GM23338 (cell line): ENCODE data around the gene ATP9B.

ENCODE experiments used
- EZH2 ChIP-seq: fragments of 200-600 bp; sonication (generic); IDR thresholded peaks from one replicate; pipeline ENCODE4 v1.8.0; 2017; ENCODE audit warnings: antibody characterized with exemption, mild to moderate bottlenecking, low read depth; ENCODE audit not compliant: unreplicated experiment
- EZH2phosphoT487 ChIP-seq: fragments of 200-600 bp; sonication (generic); IDR thresholded peaks from one replicate; pipeline ENCODE4 v1.8.1; 2018; ENCODE audit warnings: antibody characterized with exemption; ENCODE audit not compliant: unreplicated experiment
- JUNB ChIP-seq: IDR thresholded peaks from one replicate; pipeline ENCODE4 v1.6.1; 2016; ENCODE audit warnings: antibody characterized with exemption; ENCODE audit not compliant: unreplicated experiment
- POLR2AphosphoS5 ChIP-seq: IDR thresholded peaks from 2 replicates; pipeline ENCODE4 v1.6.1; 2016; ENCODE audit warnings: antibody characterized with exemption, low read depth
- REST ChIP-seq: IDR thresholded peaks from one replicate; pipeline ENCODE4 v1.6.1; 2018; ENCODE audit warnings: antibody characterized with exemption; ENCODE audit not compliant: unreplicated experiment
- TF ChIP-seq, protein P1 (sequence below), 2 experiments: fragments of 200-600 bp in 1 of 2; sonication (generic) in 1 of 2; conservative IDR thresholded peaks; 2 replicates each; pipeline versions ENCODE4 v1.5.1 to v1.6.1; 2016 to 2017; ENCODE audit warnings: antibody characterized with exemption in 2 of 2, low read depth in 2 of 2, mild to moderate bottlenecking in 2 of 2, moderate library complexity in 1 of 2

DNA sequence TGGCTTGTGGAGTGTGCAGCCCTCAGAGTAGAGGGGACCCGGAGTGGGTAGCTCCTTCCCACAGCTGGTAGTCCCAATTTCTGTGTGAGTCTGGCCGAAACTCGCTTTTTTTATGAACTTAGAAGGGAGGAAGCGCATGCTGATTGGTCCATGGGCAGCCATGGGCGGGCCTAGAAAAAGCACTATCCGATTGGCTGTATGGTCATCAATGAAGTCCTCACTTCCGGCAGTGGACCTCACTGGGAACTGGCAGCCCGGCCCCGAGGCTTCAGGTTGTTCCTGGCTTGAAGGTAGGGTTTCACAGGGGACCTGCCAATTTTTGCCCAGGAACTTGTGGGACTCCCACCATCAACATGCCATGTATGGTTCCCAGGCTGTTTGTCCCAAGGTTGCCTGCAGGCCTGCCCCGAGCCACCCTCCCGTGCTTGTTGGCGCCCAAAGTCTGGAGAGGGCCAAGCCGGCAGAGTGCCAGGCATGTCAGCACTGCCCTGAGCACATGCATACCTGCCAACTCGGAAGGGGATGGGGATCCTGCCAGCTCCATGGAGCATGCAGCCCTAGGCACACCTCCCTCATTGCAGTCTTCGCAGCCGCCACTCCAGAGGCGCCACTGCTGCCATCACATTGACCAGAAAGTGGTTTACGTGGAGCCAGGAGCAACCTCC, 98.5 kb downstream of the ATP9B start:
- TF ChIP-seq EZH2phosphoT487 (no peak), REST (no peak), JUNB (no peak), POLR2AphosphoS5 (no peak), EZH2 (no peak)
- TF ChIP-seq, protein P1, sequence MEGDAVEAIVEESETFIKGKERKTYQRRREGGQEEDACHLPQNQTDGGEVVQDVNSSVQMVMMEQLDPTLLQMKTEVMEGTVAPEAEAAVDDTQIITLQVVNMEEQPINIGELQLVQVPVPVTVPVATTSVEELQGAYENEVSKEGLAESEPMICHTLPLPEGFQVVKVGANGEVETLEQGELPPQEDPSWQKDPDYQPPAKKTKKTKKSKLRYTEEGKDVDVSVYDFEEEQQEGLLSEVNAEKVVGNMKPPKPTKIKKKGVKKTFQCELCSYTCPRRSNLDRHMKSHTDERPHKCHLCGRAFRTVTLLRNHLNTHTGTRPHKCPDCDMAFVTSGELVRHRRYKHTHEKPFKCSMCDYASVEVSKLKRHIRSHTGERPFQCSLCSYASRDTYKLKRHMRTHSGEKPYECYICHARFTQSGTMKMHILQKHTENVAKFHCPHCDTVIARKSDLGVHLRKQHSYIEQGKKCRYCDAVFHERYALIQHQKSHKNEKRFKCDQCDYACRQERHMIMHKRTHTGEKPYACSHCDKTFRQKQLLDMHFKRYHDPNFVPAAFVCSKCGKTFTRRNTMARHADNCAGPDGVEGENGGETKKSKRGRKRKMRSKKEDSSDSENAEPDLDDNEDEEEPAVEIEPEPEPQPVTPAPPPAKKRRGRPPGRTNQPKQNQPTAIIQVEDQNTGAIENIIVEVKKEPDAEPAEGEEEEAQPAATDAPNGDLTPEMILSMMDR (conservative IDR thresholded peaks at IDR 0.05; ENCODE audit: low read depth in 2 of 2): no peak
